ENCODE results near the gene ZNF385B. TPM values are rescaled to one million over a fixed set of nuclear protein-coding genes. Genes with fewer than 3 reads are reported as not detected.

Gene ZNF385B

DNA sequence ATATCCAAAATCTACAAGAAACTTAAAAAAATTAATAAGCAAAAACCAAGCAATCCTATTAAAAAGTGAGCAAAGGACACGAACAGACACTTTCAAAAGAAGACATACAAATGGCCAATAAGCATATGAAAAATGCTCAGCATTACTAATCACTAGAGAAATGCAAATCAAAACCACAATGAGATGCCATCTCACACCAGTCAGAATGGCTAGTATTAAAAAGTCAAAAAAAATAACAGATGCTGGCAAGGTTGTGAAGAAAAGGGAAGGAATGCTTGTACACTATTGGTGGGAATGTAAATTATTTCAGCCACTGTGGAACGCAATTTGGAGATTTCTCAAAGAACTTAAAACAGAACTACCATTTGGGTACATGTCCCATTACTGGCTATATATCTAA lies 467.9 kb downstream of the ZNF385B start:
- Histone ChIP-seq H3K27me3 (ENCODE audit: insufficient read depth, low read length, poor library complexity) (no peaks in the 10 kb centered on the region), H3K27ac (ENCODE audit: low read depth, low read length) (no peak overlapping the region), H3K79me2 (ENCODE audit: control insufficient read depth, insufficient read depth, low read length) (no peaks in the 10 kb centered on the region), H3K9ac (ENCODE audit: low read length) (no peak overlapping the region), H2BK15ac (replicated peaks; ENCODE audit: low read depth) (no peak overlapping the region), H3K4me3 (ENCODE audit: low read length) (no peak overlapping the region), H3K56ac (ENCODE audit: low read length) (no peak overlapping the region), H4K8ac (ENCODE audit: low read depth, low read length) (no peak overlapping the region), H3K4ac (ENCODE audit: low read depth, low read length) (no peak overlapping the region), H4K5ac (ENCODE audit: low read length) (no peak overlapping the region), H3K18ac (ENCODE audit: low read length) (no peak overlapping the region), H2AK5ac (ENCODE audit: low read length) (no peak overlapping the region), H3K4me2 (ENCODE audit: low read length) (no peak overlapping the region), H3K36me3 (ENCODE audit: control insufficient read depth, insufficient read depth, low read length) (no peaks in the 10 kb centered on the region), H2BK5ac (ENCODE audit: low read length) (no peak overlapping the region), H2BK120ac (ENCODE audit: low read depth, low read length) (no peak overlapping the region), H3K23ac (ENCODE audit: low read length) (no peak overlapping the region), H3K4me1 (ENCODE audit: control insufficient read depth, low read depth, low read length) (no peaks in the 10 kb centered on the region), H3K79me1 (ENCODE audit: low read length) (no peaks in the 10 kb centered on the region)
- no CpG with 5 or more reads among the region's 2 CpGs for WGBS (ENCODE audit: extremely low coverage, insufficient coverage, low lambda C conversion rate)
- no peak for DNase-seq

Small RNA genes within 50 kb of the gene (small RNA-seq; reads per million reads assigned to genes)
- gene MIR1258 (ENCODE audit: insufficient read depth): not detected

Measured in mesendoderm (in vitro differentiated cells).